ENCODE measurements around the gene BCL11B.

Gene BCL11B

DNA sequence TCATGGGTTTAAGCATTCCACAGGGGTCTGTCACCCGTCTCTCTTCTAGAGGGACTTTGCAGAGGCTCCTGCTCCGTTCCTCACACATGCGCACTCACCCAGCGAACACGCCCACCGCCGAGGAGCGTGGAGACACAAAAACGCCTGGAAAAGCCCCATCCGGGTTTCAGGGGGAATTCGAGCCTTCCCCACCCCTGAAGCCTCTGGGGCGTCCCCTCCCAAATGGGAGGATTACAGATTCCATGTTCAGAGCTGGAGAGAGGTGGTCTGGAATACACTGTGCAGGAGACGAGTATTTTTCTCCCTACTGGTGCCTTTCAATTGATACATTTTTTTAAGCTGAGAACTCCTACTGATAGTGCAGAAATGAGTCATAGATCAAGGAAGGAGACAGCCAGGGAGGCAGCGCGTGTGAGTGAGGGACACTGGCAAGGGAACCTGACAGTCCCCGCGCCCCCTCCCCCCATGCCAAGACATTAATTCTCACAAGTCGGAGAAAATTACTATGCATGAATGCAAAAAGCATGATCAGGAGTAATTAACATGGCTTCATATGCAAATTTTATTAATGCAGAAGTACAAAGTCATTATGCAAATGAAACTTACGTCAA lies 36.9 kb downstream of the BCL11B start:
- no peak for DNase-seq (ENCODE audit: extremely low read depth, low read depth)
- TF ChIP-seq, protein P1, sequence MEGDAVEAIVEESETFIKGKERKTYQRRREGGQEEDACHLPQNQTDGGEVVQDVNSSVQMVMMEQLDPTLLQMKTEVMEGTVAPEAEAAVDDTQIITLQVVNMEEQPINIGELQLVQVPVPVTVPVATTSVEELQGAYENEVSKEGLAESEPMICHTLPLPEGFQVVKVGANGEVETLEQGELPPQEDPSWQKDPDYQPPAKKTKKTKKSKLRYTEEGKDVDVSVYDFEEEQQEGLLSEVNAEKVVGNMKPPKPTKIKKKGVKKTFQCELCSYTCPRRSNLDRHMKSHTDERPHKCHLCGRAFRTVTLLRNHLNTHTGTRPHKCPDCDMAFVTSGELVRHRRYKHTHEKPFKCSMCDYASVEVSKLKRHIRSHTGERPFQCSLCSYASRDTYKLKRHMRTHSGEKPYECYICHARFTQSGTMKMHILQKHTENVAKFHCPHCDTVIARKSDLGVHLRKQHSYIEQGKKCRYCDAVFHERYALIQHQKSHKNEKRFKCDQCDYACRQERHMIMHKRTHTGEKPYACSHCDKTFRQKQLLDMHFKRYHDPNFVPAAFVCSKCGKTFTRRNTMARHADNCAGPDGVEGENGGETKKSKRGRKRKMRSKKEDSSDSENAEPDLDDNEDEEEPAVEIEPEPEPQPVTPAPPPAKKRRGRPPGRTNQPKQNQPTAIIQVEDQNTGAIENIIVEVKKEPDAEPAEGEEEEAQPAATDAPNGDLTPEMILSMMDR (IDR thresholded peaks at IDR 0.05; ENCODE audit: low read depth, low read length), result no peak

GRCh38 chr14:99234355-99234754 lies 37.6 kb downstream of the BCL11B start:
- no peak for DNase-seq (ENCODE audit: extremely low read depth, low read depth)
- TF ChIP-seq, protein P1 (IDR thresholded peaks at IDR 0.05; ENCODE audit: low read depth, low read length), result no peak

GRCh38 chr14:99233222-99234035 lies 38.6 kb downstream of the BCL11B start:
- TF ChIP-seq, protein P1 (IDR thresholded peaks at IDR 0.05; ENCODE audit: low read depth, low read length), result no peak
- DNase-seq (ENCODE audit: extremely low read depth, low read depth), result no peak

GRCh38 chr14:99232714-99233214 lies 39.2 kb downstream of the BCL11B start:
- TF ChIP-seq, protein P1 (IDR thresholded peaks at IDR 0.05; ENCODE audit: low read depth, low read length), result no peak
- DNase-seq (ENCODE audit: extremely low read depth, low read depth), result no peak

DNA sequence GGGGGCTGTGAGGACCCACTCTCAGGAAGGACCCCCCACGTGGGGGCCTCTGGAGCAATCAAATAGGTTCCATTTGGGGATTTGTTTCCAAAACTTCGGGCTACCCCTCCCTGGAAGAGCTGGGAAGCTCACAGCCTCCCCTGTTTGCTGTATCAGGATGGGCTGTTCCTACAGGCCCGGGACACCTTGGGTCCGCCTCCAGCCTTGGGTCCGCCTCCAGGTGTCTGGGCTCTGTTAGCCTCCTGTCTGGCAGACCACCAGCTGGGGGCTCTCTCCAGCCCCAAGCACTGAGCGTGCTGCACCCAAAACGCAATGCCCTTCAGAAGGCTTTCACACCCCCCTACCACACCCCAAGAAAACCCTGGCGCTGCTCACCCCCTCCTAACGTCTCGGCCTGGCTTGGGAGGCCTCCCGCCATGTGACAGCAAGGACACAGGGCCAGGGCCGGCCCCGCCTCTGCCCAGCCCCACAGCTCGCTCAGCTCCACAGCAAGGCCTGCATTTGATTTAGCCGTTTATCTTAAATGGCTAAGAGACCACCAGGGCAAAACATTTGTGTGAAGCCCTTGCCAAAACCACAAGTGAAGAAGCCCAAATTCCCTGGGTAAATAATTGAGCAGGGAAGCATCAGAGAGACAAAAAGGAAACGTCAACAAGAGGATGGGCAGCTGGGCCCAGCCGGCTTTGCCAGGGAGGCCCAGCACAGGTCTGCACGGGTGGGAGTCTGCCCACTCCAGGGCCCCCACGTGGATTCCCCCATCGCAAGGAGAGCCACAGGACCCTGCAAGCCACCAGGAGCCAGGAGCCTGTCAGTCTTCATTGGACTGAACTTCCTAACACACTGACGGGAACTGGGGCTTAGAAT lies 39.9 kb downstream of the BCL11B start:
- TF ChIP-seq, protein P1 (IDR thresholded peaks at IDR 0.05; ENCODE audit: low read depth, low read length), result no peak
- no peak for DNase-seq (ENCODE audit: extremely low read depth, low read depth)

DNA sequence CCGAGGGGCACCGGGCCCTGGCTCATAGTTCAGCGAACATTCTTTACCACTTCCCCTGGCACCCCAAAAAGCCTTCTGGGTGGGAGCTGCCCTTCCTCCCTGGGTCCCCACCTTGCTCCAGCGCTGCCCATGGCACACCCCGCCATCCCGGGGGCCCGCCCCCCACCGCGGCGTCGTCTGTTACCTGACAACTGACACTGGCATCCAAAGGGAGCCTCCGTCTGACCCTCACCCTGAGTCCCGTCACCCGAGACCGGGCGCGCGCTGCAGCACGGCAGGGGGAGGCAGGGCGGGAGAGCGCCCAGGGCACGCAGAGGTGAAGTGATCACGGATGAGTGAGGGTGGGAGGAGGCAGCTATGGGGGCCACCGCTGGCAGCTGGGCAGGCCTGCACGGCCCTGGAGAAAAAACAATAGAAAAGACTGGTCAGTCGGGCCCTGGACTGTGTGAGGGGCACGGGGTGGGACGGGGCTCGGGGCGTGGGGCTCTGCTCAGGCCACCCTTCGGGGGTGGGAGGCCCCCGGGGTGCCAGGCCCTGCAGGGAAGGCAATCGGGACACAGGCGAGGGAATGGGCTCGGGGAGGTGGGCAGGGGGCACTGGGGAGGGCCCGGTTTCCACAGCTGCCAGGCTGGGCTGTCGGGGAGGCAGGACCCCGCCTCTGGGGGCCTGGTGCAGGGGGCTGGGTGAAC lies 40.7 kb downstream of the BCL11B start:
- DNase-seq (ENCODE audit: extremely low read depth, low read depth), result no peak
- TF ChIP-seq, protein P1 (IDR thresholded peaks at IDR 0.05; ENCODE audit: low read depth, low read length), result no peak
